Subcutaneous adipose tissue (tissue), 4 donors: ENCODE measurements around the gene HDAC11. TPM values are rescaled to one million over a fixed set of nuclear protein-coding genes. Genes with fewer than 3 reads are reported as not detected.

ENCODE experiments used
- CTCF ChIP-seq: fragments of 450-650 bp; IDR thresholded peaks from one replicate; pipeline ENCODE4 v1.5.1; 2016; ENCODE audit warnings: low read depth, mild to moderate bottlenecking, control low read depth, antibody characterized with exemption, moderate library complexity
- total RNA-seq, 4 donors: library from RNA; depleted of rRNA; stranded (reverse); fragments of >200 nt; gene quantifications; one replicate each; pipeline ENCODE4 v1.1.0, GENCODE V29; 2016

The HDAC11 gene
- total RNA-seq, 4 donors from 2014 or later: 4.9 to 20.9 (median 10.4) TPM

GRCh38 chr3:13546667-13547171 lies 66.6 kb downstream of the HDAC11 start:
- TF ChIP-seq CTCF: no peak

GRCh38 chr3:13547591-13548371 lies 67.7 kb downstream of the HDAC11 start:
- TF ChIP-seq CTCF: no peak

- no peak for TF ChIP-seq CTCF
Observed at GRCh38 chr3:13548696-13549622, 68.9 kb downstream of the HDAC11 start, which contains the start of gene FBLN2. Gene FBLN2 (plus strand): TSS chr3:13549125. CDS start chr3:13570356, 21,231 bp downstream.

DNA sequence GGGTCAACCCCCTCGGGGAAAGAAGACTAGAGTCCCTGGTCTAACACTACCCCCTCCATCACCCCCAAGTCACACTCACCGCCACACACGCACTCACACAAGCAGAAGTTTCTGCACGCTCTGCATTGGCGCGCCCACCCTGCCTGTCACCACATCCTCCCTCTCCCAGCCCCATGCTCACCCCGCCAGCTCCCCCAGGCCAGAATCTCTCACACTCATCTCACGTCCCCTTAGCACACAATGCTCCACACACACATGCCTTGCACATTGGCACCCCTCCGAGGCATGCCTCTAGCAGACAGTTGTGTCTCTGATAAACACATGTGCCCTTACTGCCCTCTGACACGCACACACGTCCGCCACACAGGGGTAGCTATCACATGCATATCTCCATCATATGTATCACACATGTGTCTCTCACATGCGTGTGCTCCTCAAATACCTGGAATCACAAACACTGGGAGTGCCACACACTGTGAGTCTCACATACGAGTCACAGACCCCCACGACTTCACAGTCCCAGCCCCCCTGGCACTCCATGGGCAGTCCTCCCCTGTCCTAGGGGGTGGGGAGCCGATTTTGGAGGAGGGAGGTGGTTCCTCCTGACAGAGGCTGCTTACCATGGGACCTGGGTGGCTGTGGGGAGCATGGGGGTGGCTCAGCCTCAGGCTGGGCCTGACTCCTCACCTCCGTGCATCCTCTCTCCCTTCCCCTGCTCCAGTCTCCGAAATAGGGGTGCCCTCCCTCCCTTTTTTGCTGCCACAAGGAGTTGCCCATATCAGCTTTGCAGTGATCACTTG lies 69.7 kb downstream of the HDAC11 start:
- TF ChIP-seq CTCF: no peak

GRCh38 chr3:13550423-13550690 lies 70.3 kb downstream of the HDAC11 start:
- TF ChIP-seq CTCF: no peak

DNA sequence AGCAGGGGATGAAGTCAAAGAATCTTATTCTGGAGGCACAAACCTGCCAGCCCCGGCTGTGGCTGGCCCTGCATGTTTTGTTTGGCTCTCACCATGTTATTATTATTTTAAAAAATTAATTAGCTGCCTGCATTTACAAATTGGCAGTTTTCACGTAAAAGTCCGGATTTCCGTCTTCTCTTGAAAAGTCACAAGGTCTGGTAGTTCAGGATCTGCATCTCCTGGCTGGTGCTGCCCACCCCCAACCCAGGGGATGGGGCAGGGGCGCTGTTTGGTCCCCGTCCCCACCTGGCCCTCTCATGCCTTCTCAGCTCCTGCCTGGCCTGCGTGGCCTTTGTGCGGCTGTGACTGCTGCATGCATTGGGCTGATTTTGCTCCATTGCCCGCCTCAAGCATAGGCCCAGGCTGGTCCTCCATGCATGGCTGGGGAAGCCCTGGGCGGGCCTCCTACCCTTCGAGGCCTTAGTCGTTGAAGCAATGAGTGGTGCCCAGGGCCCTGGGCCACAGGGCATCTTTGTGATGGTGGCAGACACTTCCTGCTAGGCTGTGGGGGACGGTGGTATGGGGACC lies 70.8 kb downstream of the HDAC11 start:
- TF ChIP-seq CTCF: no peak
